ENCODE results near the gene COA1. TPM values are rescaled to one million over a fixed set of nuclear protein-coding genes. Genes with fewer than 3 reads are reported as not detected.

COA1 gene
- total and polyA plus RNA-seq, 2 experiments from 2014 or later = 53.4 to 59.5 TPM

- Histone ChIP-seq H3K4me1 (ENCODE audit: insufficient read depth) (no peaks in the 10 kb centered on the region), H3K9me2 (ENCODE audit: insufficient read depth) (no peaks in the 10 kb centered on the region), H3K27ac (no peak overlapping the region), H3K9ac (no peak overlapping the region), H3K4me3 (no peak overlapping the region), H3K9me3 (ENCODE audit: low read depth) (no peaks in the 10 kb centered on the region), H3K79me2 (ENCODE audit: insufficient read depth) (no peaks in the 10 kb centered on the region), H2AFZ (no peak overlapping the region), H3K4me2 (ENCODE audit: unreplicated experiment) (no peak overlapping the region), H3F3A (ENCODE audit: insufficient read depth) (no peaks in the 10 kb centered on the region), H3K36me3 (ENCODE audit: low read depth) (no peaks in the 10 kb centered on the region), H4K20me1 (ENCODE audit: insufficient read depth) (no peaks in the 10 kb centered on the region), H3K27me3 (replicated peaks; ENCODE audit: insufficient read depth) (no peaks in the 10 kb centered on the region)
- TF ChIP-seq EZH2 (IDR thresholded peaks at IDR 0.05; ENCODE audit: insufficient read depth, poor library complexity, severe bottlenecking) (no peak), EZH2phosphoT487 (IDR thresholded peaks at IDR 0.05; ENCODE audit: insufficient read depth, low read depth) (no peak)
- WGBS, 2 experiments (ENCODE audit: low coverage in 1 of 2, low lambda C conversion rate in 2 of 2, missing lambda C conversion rate in 2 of 2) = 70 to 81% methylated on average over 3 of the region's 3 CpGs
- DNase-seq = no peak
- in situ Hi-C loops (cut with MboI) = no loop called here
These were observed 42.2 kb upstream of the COA1 start for GRCh38 chr7:43771573-43771972.

- Histone ChIP-seq H3K4me1 (ENCODE audit: insufficient read depth) (no peaks in the 10 kb centered on the region), H3K9me2 (ENCODE audit: insufficient read depth) (no peaks in the 10 kb centered on the region), H3K27me3 (replicated peaks; ENCODE audit: insufficient read depth) (no peaks in the 10 kb centered on the region), H4K20me1 (ENCODE audit: insufficient read depth) (no peaks in the 10 kb centered on the region), H3K9ac (no peak overlapping the region), H3K79me2 (ENCODE audit: insufficient read depth) (no peaks in the 10 kb centered on the region), H3K9me3 (ENCODE audit: low read depth) (no peaks in the 10 kb centered on the region), H3K36me3 (ENCODE audit: low read depth) (no peaks in the 10 kb centered on the region), H3K27ac (no peak overlapping the region), H3F3A (ENCODE audit: insufficient read depth) (no peaks in the 10 kb centered on the region), H3K4me2 (ENCODE audit: unreplicated experiment) (no peak overlapping the region), H2AFZ (no peak overlapping the region), H3K4me3 (no peak overlapping the region)
- in situ Hi-C loops (cut with MboI) = no loop called here
- DNase-seq = no peak
- no peak for TF ChIP-seq EZH2 (IDR thresholded peaks at IDR 0.05; ENCODE audit: insufficient read depth, poor library complexity, severe bottlenecking)
- no peak for TF ChIP-seq EZH2phosphoT487 (IDR thresholded peaks at IDR 0.05; ENCODE audit: insufficient read depth, low read depth)
- 81 to 82% methylated on average over 3 of the region's 3 CpGs for whole genome bisulfite sequencing, 2 experiments (ENCODE audit: low coverage in 1 of 2, low lambda C conversion rate in 2 of 2, missing lambda C conversion rate in 2 of 2)
These were observed 41.8 kb upstream of the COA1 start for GRCh38 chr7:43771128-43771527.

- in situ Hi-C loops (cut with MboI) = no loop called here
These were observed 40.6 kb upstream of the COA1 start for GRCh38 chr7:43769791-43770465.

GRCh38 chr7:43769281-43769680, 40.0 kb upstream of the COA1 start:
- Histone ChIP-seq H3K4me2 (ENCODE audit: unreplicated experiment) (no peak overlapping the region), H3K9me2 (ENCODE audit: insufficient read depth) (no peaks in the 10 kb centered on the region), H3K36me3 (ENCODE audit: low read depth) (no peaks in the 10 kb centered on the region), H4K20me1 (ENCODE audit: insufficient read depth) (no peaks in the 10 kb centered on the region), H3K9me3 (ENCODE audit: low read depth) (no peaks in the 10 kb centered on the region), H3K79me2 (ENCODE audit: insufficient read depth) (no peaks in the 10 kb centered on the region), H3K27me3 (replicated peaks; ENCODE audit: insufficient read depth) (no peaks in the 10 kb centered on the region), H3F3A (ENCODE audit: insufficient read depth) (no peaks in the 10 kb centered on the region), H3K4me1 (ENCODE audit: insufficient read depth) (peaks cover 11% of the 10 kb centered on the region), H2AFZ (no peak overlapping the region), H3K4me3 (no peak overlapping the region), H3K9ac (no peak overlapping the region), H3K27ac (no peak overlapping the region)
- no peak for DNase-seq
- 98 to 99% methylated on average over 5 of the region's 5 CpGs for WGBS, 2 experiments (ENCODE audit: low coverage in 1 of 2, low lambda C conversion rate in 2 of 2, missing lambda C conversion rate in 2 of 2)
- TF ChIP-seq EZH2phosphoT487 (IDR thresholded peaks at IDR 0.05; ENCODE audit: insufficient read depth, low read depth) = no peak
- no peak for TF ChIP-seq EZH2 (IDR thresholded peaks at IDR 0.05; ENCODE audit: insufficient read depth, poor library complexity, severe bottlenecking)
- in situ Hi-C loops (cut with MboI) = no loop called here

More at GRCh38 chr7:43769791-43770465, 40.6 kb upstream of the COA1 start:
- H2AFZ ChIP-seq = no peak overlapping the region
- no peaks in the 10 kb centered on the region for H3K9me2 ChIP-seq (ENCODE audit: insufficient read depth)
- no peak for TF ChIP-seq EZH2 (IDR thresholded peaks at IDR 0.05; ENCODE audit: insufficient read depth, poor library complexity, severe bottlenecking)
- TF ChIP-seq EZH2phosphoT487 (IDR thresholded peaks at IDR 0.05; ENCODE audit: insufficient read depth, low read depth) = no peak
- H3K4me3 ChIP-seq = no peak overlapping the region
- no peaks in the 10 kb centered on the region for H3K79me2 ChIP-seq (ENCODE audit: insufficient read depth)
- H3K4me1 ChIP-seq (ENCODE audit: insufficient read depth) = peaks cover 8% of the 10 kb centered on the region
- no peak overlapping the region for H3K9ac ChIP-seq
- no peaks in the 10 kb centered on the region for H3K27me3 ChIP-seq (replicated peaks; ENCODE audit: insufficient read depth)
- H3F3A ChIP-seq (ENCODE audit: insufficient read depth) = no peaks in the 10 kb centered on the region
- DNase-seq = no peak
- H3K9me3 ChIP-seq (ENCODE audit: low read depth) = no peaks in the 10 kb centered on the region
- WGBS, 2 experiments (ENCODE audit: low coverage in 1 of 2, low lambda C conversion rate in 2 of 2, missing lambda C conversion rate in 2 of 2) = 90 to 91% methylated on average over 10 of the region's 10 CpGs
- H4K20me1 ChIP-seq (ENCODE audit: insufficient read depth) = no peaks in the 10 kb centered on the region
- H3K4me2 ChIP-seq (ENCODE audit: unreplicated experiment) = no peak overlapping the region
- no peak overlapping the region for H3K27ac ChIP-seq
- no peaks in the 10 kb centered on the region for H3K36me3 ChIP-seq (ENCODE audit: low read depth)
